Stimulated activated CD4-positive, alpha-beta T cell treated with anti-CD3 and anti-CD28 coated beads, Interleukin-15, amount 100 ng/mL, for 48 hours (primary cell): ENCODE results near the gene TMEM131L.
"Not testable (repeated sequence)": the region's sequence is repeated elsewhere in the genome, so short reads cannot be mapped to it uniquely, and the experiment has no call there.

ENCODE experiments used
- DNase-seq, 2 donors: peaks; one replicate each; pipeline ENCODE4 v3.0.0-alpha.2; 2020; ENCODE audit warnings: low read depth in 2 of 2

Gene TMEM131L

GRCh38 chr4:153506341-153507309 lies 40.5 kb downstream of the TMEM131L start:
- DNase-seq = no peak

- no peak for DNase-seq
These were observed 41.3 kb downstream of the TMEM131L start for GRCh38 chr4:153507310-153508073.

- not testable (repeated sequence) for DNase-seq
These were observed 43.1 kb downstream of the TMEM131L start for GRCh38 chr4:153509212-153509611.

GRCh38 chr4:153509724-153510123 lies 43.6 kb downstream of the TMEM131L start:
- DNase-seq = no peak

GRCh38 chr4:153510252-153511001 lies 44.3 kb downstream of the TMEM131L start:
- DNase-seq = no peak

- DNase-seq = no peak
These were observed 44.9 kb downstream of the TMEM131L start for GRCh38 chr4:153511104-153511503.

- DNase-seq = no peak
These were observed 46.1 kb downstream of the TMEM131L start for GRCh38 chr4:153512162-153512852.

GRCh38 chr4:153512952-153513500 lies 46.9 kb downstream of the TMEM131L start:
- DNase-seq = no peak

- no peak for DNase-seq
These were observed 47.4 kb downstream of the TMEM131L start for GRCh38 chr4:153513596-153513995.

GRCh38 chr4:153514001-153514526 lies 47.9 kb downstream of the TMEM131L start:
- no peak for DNase-seq

- no peak for DNase-seq
These were observed 48.7 kb downstream of the TMEM131L start for GRCh38 chr4:153514688-153515426.

GRCh38 chr4:153517159-153517558 lies 51.0 kb downstream of the TMEM131L start:
- no peak for DNase-seq

GRCh38 chr4:153518001-153518400 lies 51.8 kb downstream of the TMEM131L start:
- DNase-seq = no peak

- DNase-seq = no peak
These were observed 52.7 kb downstream of the TMEM131L start for GRCh38 chr4:153518637-153519389.

- DNase-seq = no peak
These were observed 53.5 kb downstream of the TMEM131L start for GRCh38 chr4:153519687-153520086.

- DNase-seq = no peak
These were observed 54.1 kb downstream of the TMEM131L start for GRCh38 chr4:153520227-153520626.

- no peak for DNase-seq
These were observed 54.7 kb downstream of the TMEM131L start for GRCh38 chr4:153520801-153521329.

- no peak for DNase-seq
These were observed 55.3 kb downstream of the TMEM131L start for GRCh38 chr4:153521478-153521877.
